Neural crest cell (in vitro differentiated cells): ENCODE measurements around the gene ACADSB. TPM values are rescaled to one million over a fixed set of nuclear protein-coding genes. Genes with fewer than 3 reads are reported as not detected.

Experiments used
- DNase-seq: peaks from one replicate; pipeline ENCODE4 v3.0.0; 2021; ENCODE audit warnings: low read depth, mixed read lengths, low spot score
- H3K27ac Mint-ChIP-seq: one replicate; pipeline ENCODE4 v1.8.0; 2021; ENCODE audit warnings: mild to moderate bottlenecking, mixed read lengths; ENCODE audit not compliant: unreplicated experiment
- H3K27me3 Mint-ChIP-seq: 2 replicates; pipeline ENCODE4 v1.8.0; 2021; ENCODE audit warnings: low read depth, mild to moderate bottlenecking, mixed read lengths
- H3K36me3 Mint-ChIP-seq: 2 replicates; pipeline ENCODE4 v1.8.0; 2021; ENCODE audit warnings: low read depth, mild to moderate bottlenecking, mixed read lengths
- H3K4me1 Mint-ChIP-seq: 2 replicates; pipeline ENCODE4 v1.8.0; 2021; ENCODE audit warnings: mixed read lengths
- H3K4me3 Mint-ChIP-seq: one replicate; pipeline ENCODE4 v1.8.0; 2021; ENCODE audit warnings: mild to moderate bottlenecking, mixed read lengths
- H3K9me3 Mint-ChIP-seq: 2 replicates; pipeline ENCODE4 v1.8.0; 2021; ENCODE audit warnings: mixed read lengths
- total RNA-seq: library from RNA; stranded (reverse); gene quantifications from 2 replicates; pipeline ENCODE4 v1.2.1, GENCODE V29; 2021
- TF ChIP-seq, protein P1 (sequence below): fragments of 200-600 bp; sonication (generic); conservative IDR thresholded peaks from 2 replicates; pipeline ENCODE4 v1.5.0; 2021; ENCODE audit warnings: antibody characterized with exemption, mild to moderate bottlenecking

Gene ACADSB
- total RNA-seq, 1 donor from 2014 or later = 17.2 TPM

DNA sequence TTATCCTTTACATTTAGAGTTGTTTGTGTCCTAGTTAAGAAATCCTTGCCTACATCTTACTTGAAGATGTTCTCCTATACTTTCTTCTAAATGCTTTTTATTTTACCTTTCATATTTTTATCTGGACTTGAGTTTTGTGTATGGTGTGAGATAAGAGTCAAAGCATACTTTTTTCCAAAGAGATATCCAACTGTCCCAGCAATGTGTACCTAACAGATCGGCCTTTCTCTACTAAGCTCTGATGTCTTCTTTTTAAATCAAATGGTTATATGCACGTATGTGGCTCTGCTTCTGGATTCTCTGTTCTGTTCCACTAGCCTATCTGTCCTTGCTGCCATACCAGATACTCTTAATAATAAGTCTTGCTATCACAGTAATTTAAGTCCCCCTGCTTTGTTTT lies 7.4 kb upstream of the ACADSB start:
- Mint-ChIP-seq H3K27me3 (no peaks in the 10 kb centered on the region), H3K27ac (no peak overlapping the region), H3K36me3 (peaks cover 2% of the 10 kb centered on the region), H3K4me1 (peaks cover 9% of the 10 kb centered on the region), H3K4me3 (no peak overlapping the region), H3K9me3 (no peaks in the 10 kb centered on the region)
- DNase-seq = no peak
- TF ChIP-seq, protein P1, sequence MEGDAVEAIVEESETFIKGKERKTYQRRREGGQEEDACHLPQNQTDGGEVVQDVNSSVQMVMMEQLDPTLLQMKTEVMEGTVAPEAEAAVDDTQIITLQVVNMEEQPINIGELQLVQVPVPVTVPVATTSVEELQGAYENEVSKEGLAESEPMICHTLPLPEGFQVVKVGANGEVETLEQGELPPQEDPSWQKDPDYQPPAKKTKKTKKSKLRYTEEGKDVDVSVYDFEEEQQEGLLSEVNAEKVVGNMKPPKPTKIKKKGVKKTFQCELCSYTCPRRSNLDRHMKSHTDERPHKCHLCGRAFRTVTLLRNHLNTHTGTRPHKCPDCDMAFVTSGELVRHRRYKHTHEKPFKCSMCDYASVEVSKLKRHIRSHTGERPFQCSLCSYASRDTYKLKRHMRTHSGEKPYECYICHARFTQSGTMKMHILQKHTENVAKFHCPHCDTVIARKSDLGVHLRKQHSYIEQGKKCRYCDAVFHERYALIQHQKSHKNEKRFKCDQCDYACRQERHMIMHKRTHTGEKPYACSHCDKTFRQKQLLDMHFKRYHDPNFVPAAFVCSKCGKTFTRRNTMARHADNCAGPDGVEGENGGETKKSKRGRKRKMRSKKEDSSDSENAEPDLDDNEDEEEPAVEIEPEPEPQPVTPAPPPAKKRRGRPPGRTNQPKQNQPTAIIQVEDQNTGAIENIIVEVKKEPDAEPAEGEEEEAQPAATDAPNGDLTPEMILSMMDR = no peak

DNA sequence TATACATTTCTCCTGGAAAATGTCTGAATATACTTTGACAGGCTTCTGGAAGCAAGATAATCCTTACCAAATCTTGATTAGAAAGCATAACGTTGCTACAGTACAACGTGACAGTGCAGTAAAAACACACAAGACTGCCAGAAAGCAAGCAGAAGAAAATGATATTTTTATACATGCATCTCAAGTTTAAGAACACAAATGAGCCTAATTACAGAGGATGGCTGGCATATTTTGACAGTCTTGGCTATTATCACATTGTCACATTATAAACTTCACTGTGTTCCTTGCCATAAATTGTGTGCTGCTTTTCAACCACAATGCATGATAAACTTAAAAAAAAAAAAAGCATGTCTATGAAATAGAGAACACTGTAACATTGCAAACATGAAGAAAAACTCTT lies 4.5 kb upstream of the ACADSB start:
- TF ChIP-seq, protein P1 = no peak
- Mint-ChIP-seq H3K9me3 (no peaks in the 10 kb centered on the region), H3K4me1 (peaks cover 32% of the 10 kb centered on the region), H3K27me3 (no peaks in the 10 kb centered on the region), H3K4me3 (no peak overlapping the region), H3K36me3 (no peaks in the 10 kb centered on the region), H3K27ac (no peak overlapping the region)
- DNase-seq = no peak

DNA sequence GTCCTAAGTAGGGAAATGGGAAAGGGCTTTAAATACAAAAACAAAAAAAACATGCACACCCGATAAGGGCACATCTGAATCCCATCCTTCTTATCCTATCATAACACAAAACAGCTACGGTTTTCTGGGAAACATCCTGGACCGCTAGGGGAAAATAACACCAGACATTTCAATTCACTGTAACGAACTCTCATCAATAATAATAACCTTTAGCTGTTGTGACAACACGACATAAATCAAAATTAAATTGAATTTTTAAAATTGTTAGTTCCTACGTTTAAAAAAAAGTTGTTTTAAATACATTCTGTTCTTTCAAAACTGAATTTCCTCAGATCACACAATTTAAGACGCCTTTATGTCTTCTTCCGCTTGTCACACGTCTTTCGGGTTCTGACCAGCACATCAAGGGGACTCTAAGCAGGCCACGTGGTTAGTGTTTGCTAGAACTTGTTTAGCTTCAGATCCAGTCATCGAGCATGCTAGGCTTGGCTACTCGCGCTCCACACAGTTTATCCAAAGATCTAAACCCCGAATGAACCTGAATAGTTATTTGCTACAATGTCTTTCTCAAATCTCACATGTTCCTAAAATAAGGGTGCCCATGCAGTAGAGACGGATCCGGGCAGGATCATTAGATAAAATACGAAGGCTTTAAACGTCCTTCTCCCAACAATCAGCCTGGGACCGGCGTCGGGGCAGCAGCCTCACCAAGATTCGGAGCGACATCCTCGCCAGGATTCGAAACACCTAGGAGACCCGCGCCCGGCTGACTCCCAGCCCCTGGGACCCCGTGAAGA lies 1.1 kb upstream of the ACADSB start:
- TF ChIP-seq, protein P1 = peak; percentile 16
- Mint-ChIP-seq H3K9me3 (no peaks in the 10 kb centered on the region), H3K4me1 (peaks cover 41% of the 10 kb centered on the region), H3K4me3 (peak overlapping the region; percentile 98), H3K36me3 (peaks cover 4% of the 10 kb centered on the region), H3K27me3 (no peaks in the 10 kb centered on the region), H3K27ac (peak overlapping the region; percentile 79)
- DNase-seq = no peak

DNA sequence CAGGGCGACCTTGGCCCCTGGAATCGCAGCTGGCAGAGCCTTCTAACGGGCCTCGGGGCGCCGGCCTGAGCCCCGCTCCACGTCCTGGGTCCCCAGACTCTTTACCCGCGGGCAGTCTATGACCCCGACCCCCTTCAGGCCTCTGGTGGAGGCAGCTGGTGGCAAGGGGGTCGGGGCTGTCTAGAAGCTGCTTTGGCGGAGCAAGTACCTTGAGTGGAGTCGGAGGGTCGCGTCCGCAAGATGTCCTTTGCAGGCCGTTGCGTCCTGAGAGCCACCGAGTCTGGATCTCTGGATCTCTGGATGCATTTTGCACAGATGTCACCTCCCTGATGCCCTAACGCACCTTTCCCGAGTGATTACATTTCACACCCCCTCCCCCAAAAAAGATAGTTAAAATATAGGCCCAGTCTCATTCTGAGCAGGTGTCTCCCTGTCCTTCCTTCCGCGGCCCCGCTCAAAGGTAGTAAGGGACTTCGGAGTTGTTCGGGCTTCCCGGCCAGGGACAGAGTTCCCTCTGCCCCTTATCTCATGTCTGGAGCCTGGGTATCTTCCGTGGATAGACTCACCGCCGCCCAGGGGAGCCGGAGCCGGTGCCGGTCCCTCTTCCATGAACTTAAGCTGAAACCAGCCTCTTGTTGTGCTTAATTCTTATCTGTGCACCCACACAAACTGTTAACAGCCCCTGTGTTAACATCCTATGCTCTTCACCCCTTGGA lies 457 bp downstream of the ACADSB start:
- DNase-seq = peak; percentile 4
- H3K9me3 Mint-ChIP-seq = no peaks in the 10 kb centered on the region
- peak overlapping the region; percentile 10 for H3K27ac Mint-ChIP-seq
- H3K4me3 Mint-ChIP-seq = peak overlapping the region; percentile 98
- no peaks in the 10 kb centered on the region for H3K27me3 Mint-ChIP-seq
- H3K36me3 Mint-ChIP-seq = peaks cover 4% of the 10 kb centered on the region
- H3K4me1 Mint-ChIP-seq = peaks cover 41% of the 10 kb centered on the region
- TF ChIP-seq, protein P1 = no peak

DNA sequence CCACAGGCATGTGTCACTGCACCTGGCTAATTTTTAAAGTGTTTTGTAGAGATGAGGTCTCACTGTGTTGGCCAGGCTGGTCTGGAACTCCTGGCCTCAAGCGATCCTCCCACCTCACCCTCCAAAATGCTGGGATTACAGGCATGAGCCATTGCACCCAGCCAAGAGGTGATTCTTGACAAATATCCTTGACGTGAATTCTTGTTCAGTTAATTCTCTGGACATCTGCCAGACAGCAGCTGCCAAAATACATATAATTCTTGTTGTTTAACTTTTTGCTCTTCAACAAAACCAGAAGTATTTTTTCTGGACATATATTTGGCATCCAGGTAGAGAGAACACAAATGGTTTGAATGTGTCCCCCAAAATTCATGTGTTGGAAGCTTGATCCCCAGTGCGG lies 3.2 kb downstream of the ACADSB start:
- Mint-ChIP-seq H3K4me1 (peaks cover 34% of the 10 kb centered on the region), H3K9me3 (no peaks in the 10 kb centered on the region), H3K27me3 (no peaks in the 10 kb centered on the region), H3K27ac (no peak overlapping the region), H3K4me3 (peak overlapping the region; percentile 15), H3K36me3 (peaks cover 7% of the 10 kb centered on the region)
- TF ChIP-seq, protein P1 = no peak
- DNase-seq = no peak
